Liver (tissue), 9 donors: Measurements from ENCODE around the gene DPF3. TPM values are rescaled to one million over a fixed set of nuclear protein-coding genes. Genes with fewer than 3 reads are reported as not detected.

Experiments
- DNase-seq: peaks from one replicate; pipeline ENCODE4 v3.0.0-alpha.2; 2017; ENCODE audit warnings: low spot score
- H3K27ac ChIP-seq, 2 donors: one replicate each; pipeline ENCODE4 v1.7.0; 2013; ENCODE audit warnings: inconsistent platforms in 2 of 2, low read length in 2 of 2, control low read depth in 1 of 2, low read depth in 1 of 2, mild to moderate bottlenecking in 1 of 2
- H3K27me3 ChIP-seq, 4 donors: one replicate each; pipeline versions ENCODE4 v1.6.1 to v1.7.0; 2013; ENCODE audit warnings: low read length in 3 of 4, inconsistent platforms in 1 of 4, mild to moderate bottlenecking in 1 of 4, moderate library complexity in 1 of 4; ENCODE audit not compliant: control insufficient read depth in 4 of 4, insufficient read depth in 4 of 4
- H3K36me3 ChIP-seq, 4 donors: one replicate each; pipeline versions ENCODE4 v1.6.1 to v1.7.0; 2013; ENCODE audit warnings: low read length in 3 of 4, mild to moderate bottlenecking in 3 of 4, low read depth in 1 of 4, moderate library complexity in 1 of 4; ENCODE audit not compliant: control insufficient read depth in 4 of 4, insufficient read depth in 3 of 4
- H3K4me1 ChIP-seq, 4 donors: one replicate each; pipeline versions ENCODE4 v1.6.1 to v1.7.0; 2013; ENCODE audit warnings: low read length in 3 of 4, mild to moderate bottlenecking in 3 of 4, moderate library complexity in 1 of 4; ENCODE audit not compliant: control insufficient read depth in 4 of 4, insufficient read depth in 4 of 4
- H3K4me3 ChIP-seq, 3 donors: one replicate each; pipeline versions ENCODE4 v1.6.1 to v1.7.0; 2013; ENCODE audit warnings: low read length in 3 of 3, control low read depth in 1 of 3, low read depth in 1 of 3, mild to moderate bottlenecking in 1 of 3
- H3K9ac ChIP-seq, 2 donors: one replicate each; pipeline ENCODE4 v1.7.0; 2013; ENCODE audit warnings: low read length in 2 of 2, mild to moderate bottlenecking in 2 of 2, moderate library complexity in 2 of 2, control low read depth in 1 of 2, low read depth in 1 of 2
- H3K9me3 ChIP-seq, 4 donors: one replicate each; pipeline versions ENCODE4 v1.6.1 to v1.7.0; 2013; ENCODE audit warnings: low read length in 3 of 4; ENCODE audit not compliant: control insufficient read depth in 4 of 4
- ATF3 ChIP-seq: IDR thresholded peaks from 2 replicates; pipeline ENCODE4 v1.6.1; 2016; ENCODE audit warnings: antibody characterized with exemption
- CTCF ChIP-seq: fragments of 150-350 bp; IDR thresholded peaks from 2 replicates; pipeline ENCODE4 v1.5.1; 2017; ENCODE audit warnings: improper control_type of control experiment, low read depth, low read length; ENCODE audit not compliant: missing input control
- EGR1 ChIP-seq, 2 donors: IDR thresholded peaks; 2 replicates each; pipeline ENCODE4 v1.6.1; 2016 to 2018; ENCODE audit warnings: antibody characterized with exemption in 2 of 2, low read depth in 2 of 2
- FOXA1 ChIP-seq: IDR thresholded peaks from 2 replicates; pipeline ENCODE4 v1.6.1; 2016; ENCODE audit warnings: antibody characterized with exemption
- GABPA ChIP-seq, 2 donors: IDR thresholded peaks in 1 of 2; conservative IDR thresholded peaks in 1 of 2; 2 replicates each; pipeline ENCODE4 v1.6.1; 2016; ENCODE audit warnings: antibody characterized with exemption in 2 of 2, mild to moderate bottlenecking in 1 of 2, moderate library complexity in 1 of 2
- HNF4A ChIP-seq, 2 donors: conservative IDR thresholded peaks; 2 replicates each; pipeline ENCODE4 v1.6.1; 2016; ENCODE audit warnings: antibody characterized with exemption in 2 of 2, mild to moderate bottlenecking in 2 of 2
- HNF4G ChIP-seq: IDR thresholded peaks from 2 replicates; pipeline ENCODE4 v1.6.1; 2016; ENCODE audit warnings: antibody characterized with exemption
- JUND ChIP-seq, 2 donors: IDR thresholded peaks; 2 replicates each; pipeline ENCODE4 v1.6.1; 2016; ENCODE audit warnings: antibody characterized with exemption in 2 of 2
- MAX ChIP-seq: IDR thresholded peaks from 2 replicates; pipeline ENCODE4 v1.6.1; 2016; ENCODE audit warnings: antibody characterized with exemption
- NR2F2 ChIP-seq: IDR thresholded peaks from 2 replicates; pipeline ENCODE4 v1.6.1; 2016; ENCODE audit warnings: antibody characterized with exemption
- RAD21 ChIP-seq, 2 donors: IDR thresholded peaks; 2 replicates each; pipeline ENCODE4 v1.6.1; 2016; ENCODE audit warnings: antibody characterized with exemption in 2 of 2, mild to moderate bottlenecking in 2 of 2
- REST ChIP-seq: IDR thresholded peaks from 2 replicates; pipeline ENCODE4 v1.6.1; 2016; ENCODE audit warnings: antibody characterized with exemption, mild to moderate bottlenecking
- RXRA ChIP-seq, 2 donors: IDR thresholded peaks; 2 replicates each; pipeline ENCODE4 v1.6.1; 2017 to 2018; ENCODE audit warnings: antibody characterized with exemption in 2 of 2, mild to moderate bottlenecking in 1 of 2
- SP1 ChIP-seq: IDR thresholded peaks from 2 replicates; pipeline ENCODE4 v1.6.1; 2018; ENCODE audit warnings: antibody characterized with exemption, mild to moderate bottlenecking
- YY1 ChIP-seq: IDR thresholded peaks from 2 replicates; pipeline ENCODE4 v1.6.1; 2016; ENCODE audit warnings: antibody characterized with exemption, mild to moderate bottlenecking
- WGBS: extraction: QIAGEN DNeasy Blood & Tissue Kit; methylation state at CpG from one replicate; pipeline ENCODE4 v1.1.7; 2013; 5-methylcytosine and 5-hydroxymethylcytosine counted together
- polyA plus RNA-seq, 2 donors: library from polyadenylated mRNA; stranded (reverse) in 1 of 2; unstranded in 1 of 2; fragments of 200-250 nt in 1 of 2; fragments of >200 nt in 1 of 2; fragmentation: Nextera tagmentation in 1 of 2; extraction: Ambion mirVana in 1 of 2; gene quantifications; one replicate each; pipeline versions ENCODE4 v1.2.1 to v1.2.3, GENCODE V29; 2013 to 2015
- total RNA-seq, 2 donors: library from RNA; depleted of rRNA; stranded (reverse); fragments of >200 nt; gene quantifications; one replicate each; pipeline ENCODE4 v1.2.3, GENCODE V29; 2014
- TF ChIP-seq, protein P1 (sequence below): IDR thresholded peaks from 2 replicates; pipeline ENCODE4 v1.6.1; 2016; ENCODE audit warnings: antibody characterized with exemption
- donor health status: healthy.
- donor health status: healthy.
- donor health status: healthy.
- donor health status: healthy.
- donor health status: healthy.

The DPF3 gene
- total and polyA plus RNA-seq, 4 donors, result 1.1 to 23.2 (median 2.5) TPM

DNA sequence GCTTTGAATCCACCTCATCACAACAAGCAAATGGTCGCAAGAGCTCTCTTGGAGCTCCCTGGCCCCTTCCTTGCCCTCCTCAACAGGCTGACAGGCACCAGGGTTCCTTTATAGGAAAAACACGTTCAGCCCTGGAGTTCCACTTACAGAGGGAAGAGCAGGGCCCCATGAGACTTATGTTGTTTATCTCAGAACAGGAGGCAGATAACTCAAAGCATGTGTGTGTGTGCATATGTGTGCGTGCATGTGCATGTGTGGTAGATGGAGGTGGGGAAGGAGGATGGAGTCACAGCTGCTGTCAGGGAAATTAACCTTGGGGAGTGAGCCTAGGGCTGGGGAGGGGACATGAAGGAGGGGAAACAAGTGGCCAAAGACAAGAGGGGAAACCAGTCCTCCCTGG, 138.1 kb downstream of the DPF3 start:
- WGBS, result 92% methylated on average over 3 of the region's 3 CpGs
- no peak overlapping the region for H3K27ac ChIP-seq
- H3K9me3 ChIP-seq, result peaks cover 6 to 10% (median 7%) of the 10 kb centered on the region in 4 donors
- no peak for DNase-seq
- H3K4me3 ChIP-seq, result no peak overlapping the region
- peaks cover 0 to 1% (median 0%) of the 10 kb centered on the region in 4 donors for H3K36me3 ChIP-seq
- TF ChIP-seq, protein P1, sequence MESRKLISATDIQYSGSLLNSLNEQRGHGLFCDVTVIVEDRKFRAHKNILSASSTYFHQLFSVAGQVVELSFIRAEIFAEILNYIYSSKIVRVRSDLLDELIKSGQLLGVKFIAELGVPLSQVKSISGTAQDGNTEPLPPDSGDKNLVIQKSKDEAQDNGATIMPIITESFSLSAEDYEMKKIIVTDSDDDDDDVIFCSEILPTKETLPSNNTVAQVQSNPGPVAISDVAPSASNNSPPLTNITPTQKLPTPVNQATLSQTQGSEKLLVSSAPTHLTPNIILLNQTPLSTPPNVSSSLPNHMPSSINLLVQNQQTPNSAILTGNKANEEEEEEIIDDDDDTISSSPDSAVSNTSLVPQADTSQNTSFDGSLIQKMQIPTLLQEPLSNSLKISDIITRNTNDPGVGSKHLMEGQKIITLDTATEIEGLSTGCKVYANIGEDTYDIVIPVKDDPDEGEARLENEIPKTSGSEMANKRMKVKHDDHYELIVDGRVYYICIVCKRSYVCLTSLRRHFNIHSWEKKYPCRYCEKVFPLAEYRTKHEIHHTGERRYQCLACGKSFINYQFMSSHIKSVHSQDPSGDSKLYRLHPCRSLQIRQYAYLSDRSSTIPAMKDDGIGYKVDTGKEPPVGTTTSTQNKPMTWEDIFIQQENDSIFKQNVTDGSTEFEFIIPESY, result no peak
- TF ChIP-seq FOXA1, result no peak
- no peak for TF ChIP-seq HNF4A (conservative IDR thresholded peaks at IDR 0.05)
- no peak for TF ChIP-seq RXRA (IDR thresholded peaks at IDR 0.05)
- no peak for TF ChIP-seq EGR1 (IDR thresholded peaks at IDR 0.05; ENCODE audit: low read depth in 2 of 2)
- no peak for TF ChIP-seq YY1
- no peak for TF ChIP-seq NR2F2
- no peak for TF ChIP-seq HNF4G
- H3K9ac ChIP-seq, result no peak overlapping the region
- H3K4me1 ChIP-seq, result no peaks in the 10 kb centered on the region
- H3K27me3 ChIP-seq, result no peaks in the 10 kb centered on the region

- Histone ChIP-seq H3K36me3 (peaks cover 0 to 1% (median 0%) of the 10 kb centered on the region in 4 donors), H3K27ac (no peak overlapping the region), H3K4me1 (no peaks in the 10 kb centered on the region), H3K9ac (no peak overlapping the region), H3K9me3 (peaks cover 2 to 9% (median 7%) of the 10 kb centered on the region in 4 donors), H3K4me3 (no peak overlapping the region), H3K27me3 (no peaks in the 10 kb centered on the region)
- WGBS, result 98% methylated on average over 4 of the region's 4 CpGs
- no peak for TF ChIP-seq REST
- TF ChIP-seq JUND (IDR thresholded peaks at IDR 0.05), result no peak
- TF ChIP-seq HNF4A (conservative IDR thresholded peaks at IDR 0.05), result no peak
- no peak for TF ChIP-seq SP1
- TF ChIP-seq RXRA (IDR thresholded peaks at IDR 0.05), result no peak
- TF ChIP-seq GABPA (IDR thresholded peaks at IDR 0.05 in 1 of 2, conservative IDR thresholded peaks at IDR 0.05 in 1 of 2), result no peak
- no peak for TF ChIP-seq HNF4G
- no peak for TF ChIP-seq EGR1 (IDR thresholded peaks at IDR 0.05; ENCODE audit: low read depth in 2 of 2)
- no peak for TF ChIP-seq MAX
- TF ChIP-seq RAD21 (IDR thresholded peaks at IDR 0.05), result no peak
- no peak for TF ChIP-seq ATF3
- TF ChIP-seq CTCF, result no peak
- no peak for DNase-seq
These were observed 139.0 kb downstream of the DPF3 start for GRCh38 chr14:72754949-72755348.
